Kidney epithelial cell (primary cell): ENCODE results near the gene HSPBAP1. TPM values are rescaled to one million over a fixed set of nuclear protein-coding genes. Genes with fewer than 3 reads are reported as not detected.
"Not testable (repeated sequence)": the region's sequence is repeated elsewhere in the genome, so short reads cannot be mapped to it uniquely, and the experiment has no call there.

Experiments used
- DNase-seq: peaks from one replicate; pipeline ENCODE4 v3.0.0-alpha.2; 2010; ENCODE audit warnings: low read depth
- H3K27me3 ChIP-seq: 2 replicates; pipeline ENCODE4 v1.6.0; 2011; ENCODE audit warnings: low read length; ENCODE audit not compliant: control insufficient read depth, insufficient read depth
- H3K36me3 ChIP-seq: 2 replicates; pipeline ENCODE4 v1.5.1; 2011; ENCODE audit warnings: low read length; ENCODE audit not compliant: control insufficient read depth, insufficient read depth
- H3K4me3 ChIP-seq: 2 replicates; pipeline ENCODE4 v1.5.1; 2011; ENCODE audit warnings: low read depth, mild to moderate bottlenecking, control low read depth, low read length
- CTCF ChIP-seq: IDR thresholded peaks from 2 replicates; pipeline ENCODE4 v1.5.1; 2011; ENCODE audit warnings: mild to moderate bottlenecking, moderate library complexity, low read length, control low read depth, inconsistent platforms; ENCODE audit not compliant: insufficient read depth, poor library complexity, severe bottlenecking
- total RNA-seq: library from RNA; depleted of rRNA; stranded (reverse); fragments of >200 nt; gene quantifications from 2 replicates; pipeline ENCODE4 v1.2.3, GENCODE V29; 2015

The HSPBAP1 gene
- total RNA-seq, 1 donor from 2014 or later = 10.7 TPM

- H3K4me3 ChIP-seq = no peak overlapping the region
- TF ChIP-seq CTCF = no peak
- H3K36me3 ChIP-seq = peaks cover 1% of the 10 kb centered on the region
- H3K27me3 ChIP-seq = no peaks in the 10 kb centered on the region
- no peak for DNase-seq
These were observed 34.6 kb downstream of the HSPBAP1 start for GRCh38 chr3:122758877-122759560.

GRCh38 chr3:122755491-122755890, 38.1 kb downstream of the HSPBAP1 start:
- Histone ChIP-seq H3K4me3 (no peak overlapping the region), H3K27me3 (no peaks in the 10 kb centered on the region), H3K36me3 (peaks cover 1% of the 10 kb centered on the region)
- DNase-seq = no peak
- TF ChIP-seq CTCF = no peak

- no peak overlapping the region for H3K4me3 ChIP-seq
- no peaks in the 10 kb centered on the region for H3K27me3 ChIP-seq
- DNase-seq = peak; percentile 5
- peaks cover 1% of the 10 kb centered on the region for H3K36me3 ChIP-seq
- TF ChIP-seq CTCF = peak; percentile 68
These were observed 38.7 kb downstream of the HSPBAP1 start for GRCh38 chr3:122754929-122755328.

GRCh38 chr3:122748347-122748746, 45.3 kb downstream of the HSPBAP1 start:
- no peak overlapping the region for H3K4me3 ChIP-seq
- TF ChIP-seq CTCF = no peak

GRCh38 chr3:122747295-122747694, 46.3 kb downstream of the HSPBAP1 start:
- not testable (repeated sequence) for H3K36me3 ChIP-seq, H3K4me3 ChIP-seq, DNase-seq, H3K27me3 ChIP-seq

More at GRCh38 chr3:122748347-122748746, 45.3 kb downstream of the HSPBAP1 start:
- no peak for DNase-seq
- no peaks in the 10 kb centered on the region for H3K36me3 ChIP-seq
- no peaks in the 10 kb centered on the region for H3K27me3 ChIP-seq

GRCh38 chr3:122745369-122746021, 48.1 kb downstream of the HSPBAP1 start:
- Histone ChIP-seq H3K4me3 (no peak overlapping the region), H3K27me3 (no peaks in the 10 kb centered on the region), H3K36me3 (no peaks in the 10 kb centered on the region)
- TF ChIP-seq CTCF = no peak
- DNase-seq = peak; percentile 49
